NAMALWA (cell line): Measurements from ENCODE around the gene SOAT2.
A peak's percentile ranks its signal among the peaks of the same experiment; 100 is the strongest.

Experiments used
- DNase-seq: peaks from one replicate; pipeline ENCODE4 v3.0.0-alpha.2; 2015; ENCODE audit warnings: low spot score

SOAT2 gene, protein sequence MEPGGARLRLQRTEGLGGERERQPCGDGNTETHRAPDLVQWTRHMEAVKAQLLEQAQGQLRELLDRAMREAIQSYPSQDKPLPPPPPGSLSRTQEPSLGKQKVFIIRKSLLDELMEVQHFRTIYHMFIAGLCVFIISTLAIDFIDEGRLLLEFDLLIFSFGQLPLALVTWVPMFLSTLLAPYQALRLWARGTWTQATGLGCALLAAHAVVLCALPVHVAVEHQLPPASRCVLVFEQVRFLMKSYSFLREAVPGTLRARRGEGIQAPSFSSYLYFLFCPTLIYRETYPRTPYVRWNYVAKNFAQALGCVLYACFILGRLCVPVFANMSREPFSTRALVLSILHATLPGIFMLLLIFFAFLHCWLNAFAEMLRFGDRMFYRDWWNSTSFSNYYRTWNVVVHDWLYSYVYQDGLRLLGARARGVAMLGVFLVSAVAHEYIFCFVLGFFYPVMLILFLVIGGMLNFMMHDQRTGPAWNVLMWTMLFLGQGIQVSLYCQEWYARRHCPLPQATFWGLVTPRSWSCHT

GRCh38 chr12:53102883-53103807 lies at the start of gene SOAT2:
TSS of gene SOAT2 (plus strand) at chr12:53103486. CDS start at chr12:53103578, 92 bp downstream.
- DNase-seq: no peak

GRCh38 chr12:53054112-53054878 lies 49.0 kb upstream of the SOAT2 start:
- DNase-seq: peak; percentile 98

DNA sequence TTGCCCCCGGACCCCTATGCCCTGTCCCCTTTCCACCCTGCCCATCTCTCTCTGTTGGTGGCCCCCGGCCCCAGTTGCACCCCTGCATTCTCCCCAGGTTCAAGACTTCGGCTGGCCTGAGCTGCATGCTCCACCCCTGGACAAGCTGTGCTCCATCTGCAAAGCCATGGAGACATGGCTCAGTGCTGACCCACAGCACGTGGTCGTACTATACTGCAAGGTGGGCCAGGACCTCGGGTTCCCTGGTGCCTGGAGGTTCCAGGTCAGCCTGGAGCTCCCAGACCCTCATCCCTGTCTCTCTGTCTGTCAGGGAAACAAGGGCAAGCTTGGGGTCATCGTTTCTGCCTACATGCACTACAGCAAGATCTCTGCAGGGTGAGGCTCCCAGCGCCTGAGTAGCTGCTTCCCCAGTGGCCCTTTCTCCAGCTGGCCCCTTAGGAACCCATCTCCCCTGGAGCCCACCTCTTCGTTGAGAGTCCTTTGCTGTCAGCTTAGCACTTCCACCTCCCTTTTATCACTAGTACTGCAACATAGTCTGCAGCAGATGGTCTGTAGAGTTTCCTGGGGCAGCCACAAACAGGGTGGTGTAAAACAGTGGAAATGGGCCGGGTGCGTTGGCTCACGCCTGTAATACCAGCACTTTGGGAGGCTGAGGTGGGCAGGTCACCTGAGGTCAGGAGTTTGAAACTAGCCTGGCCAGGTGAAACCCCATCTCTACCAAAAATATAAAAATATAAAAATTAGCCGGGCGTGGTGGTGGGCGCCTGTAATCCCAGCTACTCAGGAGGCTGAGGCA lies 47.6 kb upstream of the SOAT2 start:
- no peak for DNase-seq

GRCh38 chr12:53056296-53056695 lies 47.0 kb upstream of the SOAT2 start:
- DNase-seq: no peak

DNA sequence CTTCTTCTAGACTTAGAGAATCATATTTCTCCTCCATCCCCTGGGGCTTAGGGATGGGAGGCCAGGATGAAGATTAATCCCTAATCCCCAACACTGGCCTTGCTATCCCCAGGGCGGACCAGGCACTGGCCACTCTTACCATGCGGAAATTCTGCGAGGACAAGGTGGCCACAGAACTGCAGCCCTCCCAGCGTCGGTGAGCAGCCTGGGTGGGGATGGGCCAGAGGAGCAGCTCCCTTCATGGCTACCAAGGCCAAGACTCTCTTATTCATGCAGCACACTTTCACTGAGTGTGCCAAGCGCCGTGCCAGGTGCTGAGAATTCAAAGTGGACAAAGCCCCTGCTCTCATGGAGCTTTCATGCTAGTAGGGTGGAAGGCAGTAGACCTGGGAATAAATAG lies 46.4 kb upstream of the SOAT2 start:
- no peak for DNase-seq

DNA sequence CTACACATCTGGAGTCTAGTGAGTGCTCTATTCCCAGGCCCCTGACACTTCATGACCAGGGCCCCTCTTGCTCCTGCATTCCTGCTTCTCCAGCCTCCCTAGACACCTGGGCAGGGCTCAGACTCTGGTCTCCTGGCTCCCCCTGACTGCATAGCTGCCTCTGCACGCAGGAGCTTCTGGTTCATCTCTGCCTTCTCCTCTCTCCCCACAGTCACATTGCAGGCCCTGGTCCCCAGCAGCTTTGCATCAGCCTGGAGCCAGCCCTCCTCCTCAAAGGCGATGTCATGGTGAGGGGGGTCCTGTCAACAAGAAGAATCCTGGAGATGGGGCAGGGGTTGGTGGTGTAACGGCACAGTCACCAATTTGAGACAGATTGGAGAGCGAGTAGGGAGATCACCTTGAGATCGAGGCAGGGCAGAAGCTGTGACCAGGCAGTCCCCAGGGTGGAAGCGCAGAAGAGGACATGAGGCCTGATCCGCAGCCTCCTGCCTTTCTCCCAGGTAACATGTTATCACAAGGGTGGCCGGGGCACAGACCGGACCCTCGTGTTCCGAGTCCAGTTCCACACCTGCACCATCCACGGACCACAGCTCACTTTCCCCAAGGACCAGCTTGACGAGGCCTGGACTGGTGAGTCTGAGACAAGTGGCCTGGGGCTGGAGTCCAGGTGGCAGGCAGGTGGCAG lies 45.3 kb upstream of the SOAT2 start:
- no peak for DNase-seq

GRCh38 chr12:53058674-53059433 lies 44.4 kb upstream of the SOAT2 start:
- no peak for DNase-seq

DNA sequence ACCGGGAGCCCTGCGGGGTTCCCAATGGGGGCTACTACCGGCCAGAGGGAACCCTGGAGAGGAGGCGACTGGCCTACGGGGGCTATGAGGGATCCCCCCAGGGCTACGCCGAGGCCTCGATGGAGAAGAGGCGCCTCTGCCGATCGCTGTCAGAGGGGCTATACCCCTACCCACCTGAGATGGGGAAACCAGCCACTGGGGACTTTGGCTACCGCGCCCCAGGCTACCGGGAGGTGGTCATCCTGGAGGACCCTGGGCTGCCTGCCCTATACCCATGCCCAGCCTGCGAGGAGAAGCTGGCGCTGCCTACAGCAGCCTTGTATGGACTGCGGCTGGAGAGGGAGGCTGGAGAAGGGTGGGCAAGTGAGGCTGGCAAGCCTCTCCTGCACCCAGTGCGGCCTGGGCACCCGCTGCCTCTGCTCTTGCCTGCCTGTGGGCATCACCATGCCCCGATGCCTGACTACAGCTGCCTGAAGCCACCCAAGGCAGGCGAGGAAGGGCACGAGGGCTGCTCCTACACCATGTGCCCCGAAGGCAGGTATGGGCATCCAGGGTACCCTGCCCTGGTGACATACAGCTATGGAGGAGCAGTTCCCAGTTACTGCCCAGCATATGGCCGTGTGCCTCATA lies 43.7 kb upstream of the SOAT2 start:
- DNase-seq: no peak

GRCh38 chr12:53060064-53060720 lies 43.1 kb upstream of the SOAT2 start:
- DNase-seq: no peak

DNA sequence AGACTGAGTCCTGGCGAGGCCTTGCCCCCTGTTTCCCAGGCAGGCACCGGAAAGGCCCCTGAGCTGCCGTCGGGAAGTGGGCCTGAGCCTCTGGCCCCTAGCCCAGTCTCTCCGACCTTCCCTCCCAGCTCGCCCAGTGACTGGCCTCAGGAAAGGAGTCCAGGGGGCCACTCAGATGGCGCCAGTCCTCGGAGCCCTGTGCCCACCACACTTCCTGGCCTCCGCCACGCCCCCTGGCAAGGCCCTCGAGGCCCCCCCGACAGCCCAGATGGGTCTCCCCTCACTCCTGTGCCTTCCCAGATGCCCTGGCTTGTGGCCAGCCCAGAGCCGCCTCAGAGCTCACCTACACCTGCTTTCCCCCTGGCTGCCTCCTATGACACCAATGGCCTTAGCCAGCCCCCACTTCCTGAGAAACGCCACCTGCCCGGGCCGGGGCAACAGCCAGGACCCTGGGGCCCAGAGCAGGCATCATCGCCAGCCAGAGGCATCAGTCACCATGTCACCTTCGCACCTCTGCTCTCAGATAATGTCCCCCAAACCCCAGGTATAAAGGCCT lies 42.5 kb upstream of the SOAT2 start:
- no peak for DNase-seq

GRCh38 chr12:53061404-53062010 lies 41.8 kb upstream of the SOAT2 start:
- DNase-seq: peak; percentile 44

DNA sequence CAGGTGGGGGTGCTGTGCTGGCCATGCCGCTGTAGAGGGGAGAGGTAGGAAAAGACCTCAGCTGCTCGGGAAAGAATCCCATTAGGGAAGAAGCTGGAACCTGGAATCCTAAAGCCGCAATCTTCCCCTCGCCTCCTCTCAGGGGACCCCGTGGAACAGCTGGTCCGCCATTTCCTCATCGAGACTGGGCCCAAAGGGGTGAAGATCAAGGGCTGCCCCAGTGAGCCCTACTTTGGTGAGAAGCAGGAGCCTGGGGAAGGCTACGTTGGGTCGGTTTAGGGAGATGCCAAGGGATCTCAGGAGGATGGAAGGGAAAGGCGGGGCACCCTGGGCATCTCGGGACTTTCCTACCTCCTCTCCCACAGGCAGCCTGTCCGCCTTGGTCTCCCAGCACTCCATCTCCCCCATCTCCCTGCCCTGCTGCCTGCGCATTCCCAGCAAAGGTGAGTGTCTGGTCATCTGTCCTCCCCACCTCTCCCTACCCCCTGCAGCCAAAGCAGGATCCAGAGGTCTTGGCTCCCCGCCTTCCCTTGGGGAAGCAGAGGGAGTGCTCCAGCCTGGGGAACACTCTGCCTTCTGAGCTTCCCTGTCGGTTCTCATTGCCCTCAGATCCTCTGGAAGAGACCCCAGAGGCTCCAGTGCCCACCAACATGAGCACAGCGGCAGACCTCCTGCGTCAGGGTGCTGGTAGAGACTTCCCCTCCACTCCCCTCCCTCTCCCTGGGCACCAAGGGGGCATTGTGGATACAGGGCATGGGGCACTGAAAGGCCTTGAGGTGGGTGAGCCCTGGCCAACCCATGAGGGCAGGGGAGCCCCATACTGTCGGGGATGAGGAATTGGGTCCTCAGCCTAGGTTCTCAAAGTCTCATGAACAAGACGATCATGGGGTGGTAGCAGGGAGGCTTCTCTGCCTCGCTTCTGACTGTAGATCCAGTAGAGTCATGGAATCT lies 41.0 kb upstream of the SOAT2 start:
- no peak for DNase-seq

DNA sequence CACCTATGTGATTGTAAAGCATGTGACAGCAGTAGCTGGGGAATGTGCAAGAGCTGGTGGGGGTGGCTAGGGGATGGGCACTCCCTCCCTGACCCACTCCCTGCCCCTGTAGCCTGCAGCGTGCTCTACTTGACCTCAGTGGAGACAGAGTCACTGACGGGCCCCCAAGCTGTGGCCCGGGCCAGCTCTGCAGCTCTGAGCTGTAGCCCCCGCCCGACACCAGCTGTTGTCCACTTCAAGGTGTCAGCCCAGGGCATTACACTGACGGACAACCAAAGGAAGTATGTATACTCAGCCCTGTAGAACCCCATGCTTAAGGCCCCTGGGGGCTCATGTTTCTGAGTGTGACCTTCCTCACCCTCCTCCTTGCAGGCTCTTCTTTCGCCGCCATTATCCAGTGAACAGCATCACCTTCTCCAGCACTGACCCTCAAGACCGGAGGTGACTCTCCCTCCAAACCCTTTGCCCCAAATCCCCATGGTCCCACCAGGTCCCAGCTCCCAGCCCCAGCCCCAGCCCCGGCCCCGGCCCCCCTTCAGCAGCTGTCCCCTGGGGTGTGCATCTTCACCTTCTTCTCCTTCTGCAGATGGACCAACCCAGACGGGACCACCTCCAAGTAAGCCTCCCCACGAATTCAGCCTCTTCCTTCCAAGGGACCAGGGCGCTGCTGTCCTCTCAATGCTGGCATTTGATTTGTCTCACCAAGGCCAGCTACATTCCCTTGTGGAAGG lies 40.1 kb upstream of the SOAT2 start:
- no peak for DNase-seq

DNA sequence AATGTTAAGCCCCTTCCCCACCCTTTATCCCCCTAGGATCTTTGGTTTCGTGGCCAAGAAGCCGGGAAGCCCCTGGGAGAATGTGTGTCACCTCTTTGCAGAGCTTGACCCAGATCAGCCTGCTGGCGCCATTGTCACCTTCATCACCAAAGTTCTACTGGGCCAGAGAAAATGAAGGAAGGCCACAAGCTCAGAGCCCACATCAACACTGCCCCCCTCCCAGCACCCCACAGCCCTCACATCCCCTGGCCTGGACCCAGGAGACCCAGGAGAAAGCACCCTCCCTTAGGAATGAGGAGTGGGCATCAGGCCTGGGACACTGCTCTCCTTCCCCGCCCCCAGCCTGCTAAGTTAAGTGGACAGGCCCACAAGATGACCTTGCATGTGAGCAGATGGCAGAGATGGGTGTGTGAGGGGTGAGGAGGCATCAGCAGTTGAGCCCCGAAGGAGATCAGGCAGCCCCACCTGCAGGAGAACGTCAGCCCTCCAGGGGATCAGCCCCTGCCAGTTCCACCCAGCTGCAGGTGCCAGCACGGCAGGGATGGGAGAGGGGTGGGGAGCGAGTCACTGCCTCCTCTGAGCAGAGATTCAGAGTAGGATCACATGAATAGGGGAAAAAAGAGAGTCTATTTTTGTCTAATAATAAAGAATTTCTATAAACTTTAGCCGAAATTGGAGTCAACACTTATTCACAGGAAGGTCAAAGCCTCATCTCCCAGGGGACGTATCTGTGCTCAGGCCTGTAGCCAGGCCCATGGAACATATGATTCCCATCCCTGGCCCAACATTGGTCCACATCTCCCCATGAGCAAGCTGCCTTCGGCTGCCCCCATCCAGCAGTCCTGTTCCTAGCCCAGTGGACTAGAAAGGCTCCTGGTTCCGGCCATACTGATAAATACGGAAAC lies 39.3 kb upstream of the SOAT2 start:
- DNase-seq: peak; percentile 54
